Activated CD8-positive, alpha-beta memory T cell treated with anti-CD3 and anti-CD28 coated beads, Interleukin-2, amount 50 U/mL, for 48 hours (primary cell): ENCODE data around the gene HUNK.
"Not testable (repeated sequence)": the region's sequence is repeated elsewhere in the genome, so short reads cannot be mapped to it uniquely, and the experiment has no call there.

Source experiments
- DNase-seq: peaks from one replicate; pipeline ENCODE4 v3.0.0-alpha.2; 2020

The HUNK gene

GRCh38 chr21:32007456-32007855 is 134.6 kb downstream of the HUNK start:
- no peak for DNase-seq

GRCh38 chr21:32008714-32009113 is 135.9 kb downstream of the HUNK start:
- DNase-seq = no peak

GRCh38 chr21:32009263-32009662 is 136.4 kb downstream of the HUNK start:
- DNase-seq = no peak

- DNase-seq = no peak
Measured at GRCh38 chr21:32015461-32016139, 142.8 kb downstream of the HUNK start.

GRCh38 chr21:32018381-32018780 is 145.6 kb downstream of the HUNK start:
- no peak for DNase-seq

GRCh38 chr21:32020564-32020963 is 147.7 kb downstream of the HUNK start:
- DNase-seq = no peak

GRCh38 chr21:32021319-32021994 is 148.6 kb downstream of the HUNK start:
- no peak for DNase-seq

GRCh38 chr21:32022146-32022545 is 149.3 kb downstream of the HUNK start:
- no peak for DNase-seq

GRCh38 chr21:32030146-32030652 is 157.4 kb downstream of the HUNK start:
- no peak for DNase-seq

GRCh38 chr21:32034850-32035249 is 162.0 kb downstream of the HUNK start:
- DNase-seq = no peak

- DNase-seq = no peak
Measured at GRCh38 chr21:32035617-32036016, 162.8 kb downstream of the HUNK start.

GRCh38 chr21:32036756-32037155 is 163.9 kb downstream of the HUNK start:
- DNase-seq = no peak

- DNase-seq = not testable (repeated sequence)
Measured at GRCh38 chr21:32038751-32039150, 165.9 kb downstream of the HUNK start.

GRCh38 chr21:32043458-32043857 is 170.6 kb downstream of the HUNK start:
- DNase-seq = no peak

- DNase-seq = peak; percentile 26
Measured at GRCh38 chr21:32044205-32045180, 171.7 kb downstream of the HUNK start.

GRCh38 chr21:32046191-32046590 is 173.4 kb downstream of the HUNK start:
- no peak for DNase-seq

- peak; percentile 22 for DNase-seq
Measured at GRCh38 chr21:32048353-32048752, 175.5 kb downstream of the HUNK start.
